H9 (cell line): Measurements from ENCODE around the gene BAZ1B. TPM values are rescaled to one million over a fixed set of nuclear protein-coding genes. Genes with fewer than 3 reads are reported as not detected.

Experiments used
- DNase-seq: peaks from one replicate; pipeline ENCODE4 v3.0.0-alpha.2; 2017
- H2AFZ ChIP-seq: one replicate; pipeline ENCODE4 v1.6.1; 2013; ENCODE audit warnings: mild to moderate bottlenecking, low read length, control low read depth, moderate library complexity
- H2AK5ac ChIP-seq: 2 replicates; pipeline ENCODE4 v1.6.1; 2013; ENCODE audit warnings: low read length, control low read depth, mixed read lengths; ENCODE audit not compliant: insufficient read length
- H2BK120ac ChIP-seq: one replicate; pipeline ENCODE4 v1.6.1; 2013; ENCODE audit warnings: low read depth, mild to moderate bottlenecking, low read length, control low read depth, inconsistent platforms; ENCODE audit not compliant: poor library complexity, severe bottlenecking
- H2BK12ac ChIP-seq: 2 replicates; pipeline ENCODE4 v1.6.1; 2013; ENCODE audit warnings: low read length, control low read depth, mixed read lengths, low read depth; ENCODE audit not compliant: insufficient read length
- H2BK15ac ChIP-seq: 2 replicates; pipeline ENCODE4 v1.6.1; 2013; ENCODE audit warnings: low read depth, low read length, control low read depth
- H2BK20ac ChIP-seq: one replicate; pipeline ENCODE4 v1.6.1; 2013; ENCODE audit warnings: low read depth, mild to moderate bottlenecking, low read length, control low read depth, inconsistent platforms; ENCODE audit not compliant: poor library complexity, severe bottlenecking
- H2BK5ac ChIP-seq: 2 replicates; pipeline ENCODE4 v1.6.1; 2013; ENCODE audit warnings: low read length, control low read depth, mixed read lengths; ENCODE audit not compliant: insufficient read length
- H3K14ac ChIP-seq: 2 replicates; pipeline ENCODE4 v1.6.1; 2013; ENCODE audit warnings: low read length, control low read depth; ENCODE audit not compliant: insufficient read depth
- H3K18ac ChIP-seq: 2 replicates; pipeline ENCODE4 v1.6.1; 2013; ENCODE audit warnings: low read depth, mild to moderate bottlenecking, mixed read lengths, low read length, control low read depth; ENCODE audit not compliant: insufficient read length
- H3K23ac ChIP-seq: 2 replicates; pipeline ENCODE4 v1.6.1; 2013; ENCODE audit warnings: low read length, control low read depth, mixed read lengths, low read depth; ENCODE audit not compliant: insufficient read length
- H3K23me2 ChIP-seq: 2 replicates; pipeline ENCODE4 v1.6.1; 2013; ENCODE audit warnings: low read depth, mild to moderate bottlenecking, mixed read lengths, low read length, control low read depth; ENCODE audit not compliant: insufficient read length, poor library complexity, severe bottlenecking
- H3K27ac ChIP-seq: 2 replicates; pipeline ENCODE4 v1.5.1; 2013; ENCODE audit warnings: low read length, control low read depth, mixed read lengths, low read depth; ENCODE audit not compliant: insufficient read length
- H3K27me3 ChIP-seq: 2 replicates; pipeline ENCODE4 v1.6.1; 2013; ENCODE audit warnings: low read length, control low read depth, inconsistent platforms; ENCODE audit not compliant: insufficient read depth
- H3K4ac ChIP-seq: 2 replicates; pipeline ENCODE4 v1.6.1; 2013; ENCODE audit warnings: low read depth, mild to moderate bottlenecking, control low read depth, inconsistent platforms, low read length, moderate library complexity
- H3K4me1 ChIP-seq: 2 replicates; pipeline ENCODE4 v1.6.1; 2013; ENCODE audit warnings: low read length, control low read depth, inconsistent platforms; ENCODE audit not compliant: insufficient read depth
- H3K4me2 ChIP-seq: 2 replicates; pipeline ENCODE4 v1.6.1; 2013; ENCODE audit warnings: low read length, control low read depth, mixed read lengths; ENCODE audit not compliant: insufficient read length, insufficient read depth
- H3K56ac ChIP-seq: 2 replicates; pipeline ENCODE4 v1.6.1; 2013; ENCODE audit warnings: low read depth, mild to moderate bottlenecking, mixed read lengths, low read length, control low read depth; ENCODE audit not compliant: insufficient read length
- H3K79me1 ChIP-seq: 2 replicates; pipeline ENCODE4 v1.6.1; 2013; ENCODE audit warnings: low read depth, mild to moderate bottlenecking, moderate library complexity, low read length, control low read depth, inconsistent platforms; ENCODE audit not compliant: insufficient read depth, poor library complexity, severe bottlenecking
- H3K79me2 ChIP-seq: 2 replicates; pipeline ENCODE4 v1.6.1; 2013; ENCODE audit warnings: low read length, control low read depth, inconsistent platforms; ENCODE audit not compliant: insufficient read depth
- H3K9ac ChIP-seq: 2 replicates; pipeline ENCODE4 v1.6.1; 2013; ENCODE audit warnings: low read length, control low read depth, mixed read lengths; ENCODE audit not compliant: insufficient read length; ENCODE audit errors: extremely low read depth
- H3K9me3 ChIP-seq: one replicate; pipeline ENCODE4 v1.6.1; 2013; ENCODE audit warnings: low read depth, low read length, inconsistent platforms; ENCODE audit not compliant: control insufficient read depth
- H3T11ph ChIP-seq: one replicate; pipeline ENCODE4 v1.6.1; 2013; ENCODE audit warnings: mild to moderate bottlenecking, low read length, control low read depth, inconsistent platforms
- H4K20me1 ChIP-seq: one replicate; pipeline ENCODE4 v1.6.1; 2013; ENCODE audit not compliant: control insufficient read depth, insufficient read length, insufficient read depth
- H4K5ac ChIP-seq: 2 replicates; pipeline ENCODE4 v1.6.1; 2013; ENCODE audit warnings: low read depth, mild to moderate bottlenecking, mixed read lengths, low read length, control low read depth; ENCODE audit not compliant: insufficient read length
- H4K8ac ChIP-seq: replicated peaks from 2 replicates; pipeline ENCODE4 v1.6.1; 2013; ENCODE audit warnings: low read length, control low read depth, mixed read lengths, low read depth; ENCODE audit not compliant: insufficient read length
- H4K91ac ChIP-seq: 2 replicates; pipeline ENCODE4 v1.6.1; 2013; ENCODE audit warnings: low read depth, mild to moderate bottlenecking, moderate library complexity, mixed read lengths, low read length, control low read depth; ENCODE audit not compliant: insufficient read length
- H3K27ac Mint-ChIP-seq, 3 experiments: 2 replicates in 2 of 3; 3 replicates in 1 of 3; pipeline ENCODE4 v1.8.0; 2020 to 2021; ENCODE audit warnings: mixed read lengths in 3 of 3, mild to moderate bottlenecking in 1 of 3, moderate library complexity in 1 of 3
- H3K27me3 Mint-ChIP-seq: 2 replicates; pipeline ENCODE4 v1.8.0; 2021; ENCODE audit warnings: low read depth, mild to moderate bottlenecking, moderate library complexity, mixed read lengths
- H3K36me3 Mint-ChIP-seq, 3 experiments: 2 replicates in 2 of 3; 3 replicates in 1 of 3; pipeline ENCODE4 v1.8.0; 2020 to 2021; ENCODE audit warnings: low read depth in 3 of 3, mixed read lengths in 3 of 3; ENCODE audit not compliant: insufficient read depth in 1 of 3
- H3K4me1 Mint-ChIP-seq, 2 experiments: 2 replicates each; pipeline ENCODE4 v1.8.0; 2020; ENCODE audit warnings: mixed read lengths in 2 of 2
- H3K4me3 Mint-ChIP-seq, 2 experiments: 2 replicates in 1 of 2; 3 replicates in 1 of 2; pipeline ENCODE4 v1.8.0; 2020 to 2021; ENCODE audit warnings: mild to moderate bottlenecking in 2 of 2, mixed read lengths in 2 of 2, moderate library complexity in 1 of 2
- H3K9me3 Mint-ChIP-seq, 2 experiments: 2 replicates in 1 of 2; 3 replicates in 1 of 2; pipeline ENCODE4 v1.8.0; 2020; ENCODE audit warnings: mild to moderate bottlenecking in 2 of 2, mixed read lengths in 2 of 2, moderate library complexity in 1 of 2
- WGBS: extraction: QIAGEN DNeasy Blood & Tissue Kit; methylation state at CpG from one replicate; pipeline ENCODE4 v1.1.7; 2013; ENCODE audit warnings: missing lambda C conversion rate, low lambda C conversion rate, mixed read lengths; ENCODE audit not compliant: insufficient read length; ENCODE audit errors: extremely low coverage; 5-methylcytosine and 5-hydroxymethylcytosine counted together
- total RNA-seq: library from RNA; stranded (reverse); gene quantifications from 2 replicates; pipeline ENCODE4 v1.2.1, GENCODE V29; 2021
- TF ChIP-seq, protein P1 (sequence below): fragments of 200-600 bp; sonication (generic); conservative IDR thresholded peaks from 3 replicates; pipeline ENCODE4 v1.8.0; 2021; ENCODE audit warnings: antibody characterized with exemption, mild to moderate bottlenecking

The BAZ1B gene
- total RNA-seq, 1 experiment from 2014 or later = 96.4 TPM

DNA sequence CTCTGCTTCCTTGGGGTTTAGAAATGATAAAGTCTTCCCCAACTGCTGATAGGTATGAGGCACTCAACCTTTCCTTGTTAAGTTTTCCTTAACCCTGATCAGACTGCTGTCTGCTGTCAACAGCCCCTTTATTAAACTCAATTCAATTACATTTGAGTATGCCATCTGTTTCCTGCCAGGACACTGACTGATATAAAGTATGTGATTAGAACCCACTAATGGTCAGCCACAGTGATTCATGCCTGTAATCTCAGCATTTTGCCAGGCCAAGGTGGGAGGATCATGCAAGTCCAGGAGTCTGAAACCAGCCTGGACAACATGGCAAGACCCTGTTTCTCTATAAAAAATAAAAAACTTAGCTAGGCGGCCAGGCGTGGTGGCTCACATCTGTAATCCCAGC, 18.1 kb downstream of the BAZ1B start:
- Histone ChIP-seq H3K4ac (no peak overlapping the region), H3K23me2 (no peaks in the 10 kb centered on the region), H3K27me3 (no peaks in the 10 kb centered on the region), H4K20me1 (no peaks in the 10 kb centered on the region), H3K23ac (no peak overlapping the region), H4K8ac (no peak overlapping the region), H4K91ac (no peak overlapping the region), H2BK20ac (no peak overlapping the region), H4K5ac (no peak overlapping the region), H3K56ac (no peak overlapping the region), H3K79me1 (peaks cover 13% of the 10 kb centered on the region), H3K27ac (no peak overlapping the region), H2BK12ac (no peak overlapping the region), H3K9ac (no peak overlapping the region), H2BK15ac (no peak overlapping the region), H2AFZ (no peak overlapping the region), H3T11ph (no peak overlapping the region), H3K9me3 (no peaks in the 10 kb centered on the region), H2BK120ac (no peak overlapping the region), H2AK5ac (no peak overlapping the region), H3K4me1 (no peaks in the 10 kb centered on the region), H2BK5ac (no peak overlapping the region), H3K79me2 (peaks cover 4% of the 10 kb centered on the region; the same call in 1 of the 2 replicates), H3K18ac (no peak overlapping the region), H3K14ac (no peak overlapping the region), H3K4me2 (no peak overlapping the region)
- H3K27ac Mint-ChIP-seq = no peak overlapping the region
- no peaks in the 10 kb centered on the region for H3K9me3 Mint-ChIP-seq
- DNase-seq = no peak
- TF ChIP-seq, protein P1, sequence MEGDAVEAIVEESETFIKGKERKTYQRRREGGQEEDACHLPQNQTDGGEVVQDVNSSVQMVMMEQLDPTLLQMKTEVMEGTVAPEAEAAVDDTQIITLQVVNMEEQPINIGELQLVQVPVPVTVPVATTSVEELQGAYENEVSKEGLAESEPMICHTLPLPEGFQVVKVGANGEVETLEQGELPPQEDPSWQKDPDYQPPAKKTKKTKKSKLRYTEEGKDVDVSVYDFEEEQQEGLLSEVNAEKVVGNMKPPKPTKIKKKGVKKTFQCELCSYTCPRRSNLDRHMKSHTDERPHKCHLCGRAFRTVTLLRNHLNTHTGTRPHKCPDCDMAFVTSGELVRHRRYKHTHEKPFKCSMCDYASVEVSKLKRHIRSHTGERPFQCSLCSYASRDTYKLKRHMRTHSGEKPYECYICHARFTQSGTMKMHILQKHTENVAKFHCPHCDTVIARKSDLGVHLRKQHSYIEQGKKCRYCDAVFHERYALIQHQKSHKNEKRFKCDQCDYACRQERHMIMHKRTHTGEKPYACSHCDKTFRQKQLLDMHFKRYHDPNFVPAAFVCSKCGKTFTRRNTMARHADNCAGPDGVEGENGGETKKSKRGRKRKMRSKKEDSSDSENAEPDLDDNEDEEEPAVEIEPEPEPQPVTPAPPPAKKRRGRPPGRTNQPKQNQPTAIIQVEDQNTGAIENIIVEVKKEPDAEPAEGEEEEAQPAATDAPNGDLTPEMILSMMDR = no peak
- no peaks in the 10 kb centered on the region for H3K4me1 Mint-ChIP-seq
- no CpG with 5 or more reads among the region's 2 CpGs for WGBS
- no peak overlapping the region for H3K4me3 Mint-ChIP-seq
- H3K36me3 Mint-ChIP-seq = peaks cover 49 to 92% (median 74%) of the 10 kb centered on the region in 3 experiments
- H3K27me3 Mint-ChIP-seq = no peaks in the 10 kb centered on the region
